GM23338 (cell line): ENCODE data around the gene RADIL. TPM values are rescaled to one million over a fixed set of nuclear protein-coding genes. Genes with fewer than 3 reads are reported as not detected.
A peak's percentile ranks its signal among the peaks of the same experiment; 100 is the strongest.

ENCODE experiments used
- ATAC-seq: fragments of 200-7000 bp; cut with Tn5 transposase; 3 replicates; pipeline ENCODE4 v1.9.1; 2020
- DNase-seq: peaks from one replicate; pipeline ENCODE4 v3.0.0-alpha.2; 2015; ENCODE audit warnings: low spot score
- H2AFZ ChIP-seq: fragments of 200-600 bp; sonication (generic); 2 replicates; pipeline ENCODE4 v1.8.0; 2016; ENCODE audit warnings: antibody characterized with exemption, mild to moderate bottlenecking, moderate library complexity
- H3F3A ChIP-seq: fragments of 200-600 bp; sonication (generic); replicated peaks from 2 replicates; pipeline ENCODE4 v1.8.0; 2017; ENCODE audit warnings: antibody characterized with exemption, mixed run types, low read depth
- H3K27ac ChIP-seq: fragments of 200-600 bp; sonication (generic); 2 replicates; pipeline ENCODE4 v1.6.1; 2016; ENCODE audit warnings: low read depth
- H3K27me3 ChIP-seq: fragments of 200-600 bp; sonication (generic); 2 replicates; pipeline ENCODE4 v1.8.0; 2016; ENCODE audit warnings: mild to moderate bottlenecking, mixed run types, moderate library complexity; ENCODE audit not compliant: insufficient read depth
- H3K36me3 ChIP-seq: fragments of 200-600 bp; sonication (generic); 2 replicates; pipeline ENCODE4 v1.8.0; 2016; ENCODE audit warnings: mild to moderate bottlenecking; ENCODE audit not compliant: insufficient read depth
- H3K4me1 ChIP-seq: fragments of 200-600 bp; sonication (generic); 2 replicates; pipeline ENCODE4 v1.8.0; 2016; ENCODE audit warnings: mild to moderate bottlenecking, moderate library complexity; ENCODE audit not compliant: insufficient read depth
- H3K4me2 ChIP-seq: fragments of 200-600 bp; sonication (generic); 2 replicates; pipeline ENCODE4 v1.7.1; 2017; ENCODE audit warnings: mixed run types
- H3K4me3 ChIP-seq: fragments of 200-600 bp; sonication (generic); 2 replicates; pipeline ENCODE4 v1.6.1; 2016; ENCODE audit warnings: mixed run types
- H3K79me2 ChIP-seq: fragments of 200-600 bp; sonication (generic); replicated peaks from 2 replicates; pipeline ENCODE4 v1.8.0; 2017; ENCODE audit warnings: mild to moderate bottlenecking; ENCODE audit not compliant: insufficient read depth
- H3K9me2 ChIP-seq: fragments of 200-600 bp; sonication (generic); 2 replicates; pipeline ENCODE4 v1.8.0; 2017; ENCODE audit not compliant: insufficient read depth
- H4K20me1 ChIP-seq: fragments of 200-600 bp; sonication (generic); replicated peaks from 2 replicates; pipeline ENCODE4 v1.8.0; 2017; ENCODE audit warnings: mild to moderate bottlenecking; ENCODE audit not compliant: insufficient read depth
- H3K27ac Mint-ChIP-seq: 2 replicates; pipeline ENCODE4 v1.8.0; 2020; ENCODE audit warnings: inconsistent platforms, mild to moderate bottlenecking, moderate library complexity, mixed read lengths
- H3K27me3 Mint-ChIP-seq: 3 replicates; pipeline ENCODE4 v1.8.0; 2022; ENCODE audit warnings: low read depth, mild to moderate bottlenecking, moderate library complexity, mixed read lengths, inconsistent platforms; ENCODE audit not compliant: insufficient read depth, poor library complexity
- H3K36me3 Mint-ChIP-seq: 3 replicates; pipeline ENCODE4 v1.8.0; 2021; ENCODE audit warnings: low read depth, mild to moderate bottlenecking, inconsistent platforms, moderate library complexity, mixed read lengths
- H3K4me1 Mint-ChIP-seq: 3 replicates; pipeline ENCODE4 v1.8.0; 2020; ENCODE audit warnings: mild to moderate bottlenecking, inconsistent platforms, mixed read lengths
- H3K4me3 Mint-ChIP-seq: 3 replicates; pipeline ENCODE4 v1.8.0; 2021; ENCODE audit warnings: moderate library complexity, mild to moderate bottlenecking, inconsistent platforms, mixed read lengths
- H3K9me3 Mint-ChIP-seq: 3 replicates; pipeline ENCODE4 v1.8.0; 2020; ENCODE audit warnings: moderate library complexity, mild to moderate bottlenecking, inconsistent platforms, mixed read lengths
- CREB1 ChIP-seq: fragments of 250-450 bp; sonication (Bioruptor Pico); IDR thresholded peaks from 2 replicates; pipeline ENCODE4 v1.5.0; 2020; ENCODE audit warnings: low read depth, mild to moderate bottlenecking, moderate library complexity
- POLR2AphosphoS5 ChIP-seq: IDR thresholded peaks from 2 replicates; pipeline ENCODE4 v1.6.1; 2016; ENCODE audit warnings: antibody characterized with exemption, low read depth
- STAT1 ChIP-seq: IDR thresholded peaks from one replicate; pipeline ENCODE4 v1.6.1; 2016; ENCODE audit warnings: antibody characterized with exemption; ENCODE audit not compliant: unreplicated experiment
- polyA plus RNA-seq: library from polyadenylated mRNA; unstranded; fragments of >200 nt; fragmentation: Nextera tagmentation; extraction: Ambion mirVana; gene quantifications from 2 replicates; pipeline ENCODE4 v1.2.1, GENCODE V29; 2016
- total RNA-seq: library from RNA; depleted of rRNA; stranded (reverse); fragments of >200 nt; shearing (Covaris generic); gene quantifications from 2 replicates; pipeline ENCODE4 v1.2.3, GENCODE V29; 2014
- TF ChIP-seq, protein P1 (sequence below): fragments of 250-450 bp; sonication (Bioruptor Pico); IDR thresholded peaks from 2 replicates; pipeline ENCODE4 v1.5.0; 2020; ENCODE audit warnings: mild to moderate bottlenecking, moderate library complexity
- TF ChIP-seq, protein P2 (sequence below): IDR thresholded peaks from 2 replicates; pipeline ENCODE4 v1.6.1; 2016; ENCODE audit warnings: antibody characterized with exemption
- TF ChIP-seq, protein P3 (sequence below), 2 experiments: fragments of 200-600 bp in 1 of 2; sonication (generic) in 1 of 2; conservative IDR thresholded peaks; 2 replicates each; pipeline versions ENCODE4 v1.5.1 to v1.6.1; 2016 to 2017; ENCODE audit warnings: antibody characterized with exemption in 2 of 2, low read depth in 2 of 2, mild to moderate bottlenecking in 2 of 2, moderate library complexity in 1 of 2

The RADIL gene
- total and polyA plus RNA-seq, 2 experiments from 2014 or later = 4.3 to 9.8 TPM

DNA sequence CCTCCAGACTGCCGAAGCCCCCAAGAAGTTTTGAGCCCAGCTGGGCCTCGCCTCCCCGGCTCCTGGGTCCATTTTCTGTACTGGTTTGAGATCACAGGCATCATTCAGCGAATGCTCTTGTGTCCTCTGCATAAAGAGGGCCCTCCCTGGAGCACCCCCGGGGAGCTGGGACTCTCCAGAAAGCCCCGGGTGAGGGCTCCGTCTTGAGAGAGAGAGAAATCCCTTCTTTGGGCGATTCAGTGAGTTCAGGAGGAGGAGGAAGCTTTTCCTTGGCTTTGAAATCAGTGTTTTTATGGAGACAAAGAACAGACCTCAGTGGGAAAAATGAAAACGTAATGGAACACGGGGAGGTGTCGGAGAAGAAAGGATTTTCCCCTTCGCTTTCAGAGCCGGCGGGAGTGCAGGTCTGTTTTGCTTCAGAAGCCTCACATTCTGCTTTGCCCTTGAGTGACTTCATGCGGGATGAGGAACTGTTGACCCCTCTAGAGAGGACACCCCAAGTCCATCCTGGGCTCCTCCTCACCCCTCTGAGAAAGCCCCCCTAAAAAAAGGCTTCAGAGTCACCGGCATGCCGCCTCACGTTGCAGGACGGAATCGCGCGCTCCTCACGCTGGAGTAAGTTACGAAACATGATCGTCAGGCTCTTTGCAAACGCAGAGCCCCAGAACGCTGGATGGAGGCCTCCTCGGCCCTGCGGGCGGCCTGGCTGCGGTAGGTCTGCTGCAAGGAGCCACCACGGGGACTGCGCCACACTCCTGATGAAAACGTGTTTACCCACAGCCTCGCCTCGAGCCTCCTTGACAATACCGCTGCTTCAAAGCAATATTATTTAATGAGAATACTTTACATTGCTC is 116.6 kb downstream of the RADIL start (continued):
- TF ChIP-seq, protein P1, sequence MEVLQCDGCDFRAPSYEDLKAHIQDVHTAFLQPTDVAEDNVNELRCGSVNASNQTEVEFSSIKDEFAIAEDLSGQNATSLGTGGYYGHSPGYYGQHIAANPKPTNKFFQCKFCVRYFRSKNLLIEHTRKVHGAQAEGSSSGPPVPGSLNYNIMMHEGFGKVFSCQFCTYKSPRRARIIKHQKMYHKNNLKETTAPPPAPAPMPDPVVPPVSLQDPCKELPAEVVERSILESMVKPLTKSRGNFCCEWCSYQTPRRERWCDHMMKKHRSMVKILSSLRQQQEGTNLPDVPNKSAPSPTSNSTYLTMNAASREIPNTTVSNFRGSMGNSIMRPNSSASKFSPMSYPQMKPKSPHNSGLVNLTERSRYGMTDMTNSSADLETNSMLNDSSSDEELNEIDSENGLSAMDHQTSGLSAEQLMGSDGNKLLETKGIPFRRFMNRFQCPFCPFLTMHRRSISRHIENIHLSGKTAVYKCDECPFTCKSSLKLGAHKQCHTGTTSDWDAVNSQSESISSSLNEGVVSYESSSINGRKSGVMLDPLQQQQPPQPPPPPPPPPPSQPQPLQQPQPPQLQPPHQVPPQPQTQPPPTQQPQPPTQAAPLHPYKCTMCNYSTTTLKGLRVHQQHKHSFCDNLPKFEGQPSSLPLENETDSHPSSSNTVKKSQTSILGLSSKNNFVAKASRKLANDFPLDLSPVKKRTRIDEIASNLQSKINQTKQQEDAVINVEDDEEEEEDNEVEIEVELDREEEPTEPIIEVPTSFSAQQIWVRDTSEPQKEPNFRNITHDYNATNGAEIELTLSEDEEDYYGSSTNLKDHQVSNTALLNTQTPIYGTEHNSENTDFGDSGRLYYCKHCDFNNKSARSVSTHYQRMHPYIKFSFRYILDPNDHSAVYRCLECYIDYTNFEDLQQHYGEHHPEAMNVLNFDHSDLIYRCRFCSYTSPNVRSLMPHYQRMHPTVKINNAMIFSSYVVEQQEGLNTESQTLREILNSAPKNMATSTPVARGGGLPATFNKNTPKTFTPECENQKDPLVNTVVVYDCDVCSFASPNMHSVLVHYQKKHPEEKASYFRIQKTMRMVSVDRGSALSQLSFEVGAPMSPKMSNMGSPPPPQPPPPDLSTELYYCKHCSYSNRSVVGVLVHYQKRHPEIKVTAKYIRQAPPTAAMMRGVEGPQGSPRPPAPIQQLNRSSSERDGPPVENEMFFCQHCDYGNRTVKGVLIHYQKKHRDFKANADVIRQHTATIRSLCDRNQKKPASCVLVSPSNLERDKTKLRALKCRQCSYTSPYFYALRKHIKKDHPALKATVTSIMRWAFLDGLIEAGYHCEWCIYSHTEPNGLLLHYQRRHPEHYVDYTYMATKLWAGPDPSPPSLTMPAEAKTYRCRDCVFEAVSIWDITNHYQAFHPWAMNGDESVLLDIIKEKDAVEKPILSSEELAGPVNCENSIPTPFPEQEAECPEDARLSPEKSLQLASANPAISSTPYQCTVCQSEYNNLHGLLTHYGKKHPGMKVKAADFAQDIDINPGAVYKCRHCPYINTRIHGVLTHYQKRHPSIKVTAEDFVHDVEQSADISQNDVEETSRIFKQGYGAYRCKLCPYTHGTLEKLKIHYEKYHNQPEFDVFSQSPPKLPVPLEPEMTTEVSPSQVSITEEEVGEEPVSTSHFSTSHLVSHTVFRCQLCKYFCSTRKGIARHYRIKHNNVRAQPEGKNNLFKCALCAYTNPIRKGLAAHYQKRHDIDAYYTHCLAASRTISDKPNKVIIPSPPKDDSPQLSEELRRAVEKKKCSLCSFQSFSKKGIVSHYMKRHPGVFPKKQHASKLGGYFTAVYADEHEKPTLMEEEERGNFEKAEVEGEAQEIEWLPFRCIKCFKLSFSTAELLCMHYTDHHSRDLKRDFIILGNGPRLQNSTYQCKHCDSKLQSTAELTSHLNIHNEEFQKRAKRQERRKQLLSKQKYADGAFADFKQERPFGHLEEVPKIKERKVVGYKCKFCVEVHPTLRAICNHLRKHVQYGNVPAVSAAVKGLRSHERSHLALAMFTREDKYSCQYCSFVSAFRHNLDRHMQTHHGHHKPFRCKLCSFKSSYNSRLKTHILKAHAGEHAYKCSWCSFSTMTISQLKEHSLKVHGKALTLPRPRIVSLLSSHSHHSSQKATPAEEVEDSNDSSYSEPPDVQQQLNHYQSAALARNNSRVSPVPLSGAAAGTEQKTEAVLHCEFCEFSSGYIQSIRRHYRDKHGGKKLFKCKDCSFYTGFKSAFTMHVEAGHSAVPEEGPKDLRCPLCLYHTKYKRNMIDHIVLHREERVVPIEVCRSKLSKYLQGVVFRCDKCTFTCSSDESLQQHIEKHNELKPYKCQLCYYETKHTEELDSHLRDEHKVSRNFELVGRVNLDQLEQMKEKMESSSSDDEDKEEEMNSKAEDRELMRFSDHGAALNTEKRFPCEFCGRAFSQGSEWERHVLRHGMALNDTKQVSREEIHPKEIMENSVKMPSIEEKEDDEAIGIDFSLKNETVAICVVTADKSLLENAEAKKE (CRISPR knock-in tag) = no peak

DNA sequence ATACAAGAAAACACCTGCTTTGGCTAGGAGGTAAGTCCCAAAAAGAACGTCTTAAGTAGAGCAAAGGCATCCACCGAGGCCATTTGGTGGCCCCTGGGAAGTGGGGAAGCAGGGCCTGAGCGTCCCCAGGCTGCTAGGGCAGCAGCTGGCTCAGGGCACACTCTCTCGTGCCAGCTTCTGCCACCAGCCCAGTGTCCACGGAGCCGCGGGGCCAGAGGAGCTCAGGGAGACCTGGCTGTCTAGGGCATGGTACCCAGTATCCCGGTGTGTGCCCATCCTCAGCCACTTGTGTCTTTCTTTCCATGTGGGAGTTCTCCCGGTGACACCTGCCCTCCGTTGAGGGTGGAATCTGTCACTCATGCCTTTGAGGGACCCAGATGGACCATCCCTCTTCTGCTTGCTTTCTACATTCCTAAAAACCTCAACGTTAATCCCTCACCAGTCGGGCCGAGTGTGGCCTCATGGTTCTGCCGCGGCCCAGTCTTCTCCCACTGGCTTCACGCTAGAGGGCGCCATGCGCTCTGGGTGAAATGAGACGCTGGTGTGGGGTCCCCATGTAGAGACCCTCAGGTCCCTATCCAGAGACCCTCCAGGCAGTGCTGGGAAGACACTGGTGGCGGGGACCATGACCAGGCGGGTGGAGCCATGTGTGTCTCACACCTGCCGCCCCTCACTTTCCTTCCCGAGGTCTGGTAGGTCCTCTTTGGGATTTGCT is 117.6 kb downstream of the RADIL start:
- Mint-ChIP-seq H3K36me3 (peaks cover 5% of the 10 kb centered on the region; the same call in 2 of the 3 replicates), H3K27ac (peak overlapping the region; percentile 48; the same call in 1 of the 2 replicates), H3K4me3 (no peak overlapping the region), H3K27me3 (peaks cover 7% of the 10 kb centered on the region), H3K4me1 (no peaks in the 10 kb centered on the region), H3K9me3 (no peaks in the 10 kb centered on the region; the same call in 2 of the 3 replicates)
- DNase-seq (peak; percentile 69), ATAC-seq (peak; percentile 89)
- H3F3A ChIP-seq = no peaks in the 10 kb centered on the region
- no peak overlapping the region for H3K4me2 ChIP-seq
- H4K20me1 ChIP-seq = no peaks in the 10 kb centered on the region; the same call in none of the 2 replicates
- H3K9me2 ChIP-seq = no peaks in the 10 kb centered on the region
- no peak overlapping the region for H2AFZ ChIP-seq
- H3K4me1 ChIP-seq = no peaks in the 10 kb centered on the region
- no peak for TF ChIP-seq STAT1
- no peak for TF ChIP-seq POLR2AphosphoS5
- no peak for TF ChIP-seq CREB1
- TF ChIP-seq, protein P2, sequence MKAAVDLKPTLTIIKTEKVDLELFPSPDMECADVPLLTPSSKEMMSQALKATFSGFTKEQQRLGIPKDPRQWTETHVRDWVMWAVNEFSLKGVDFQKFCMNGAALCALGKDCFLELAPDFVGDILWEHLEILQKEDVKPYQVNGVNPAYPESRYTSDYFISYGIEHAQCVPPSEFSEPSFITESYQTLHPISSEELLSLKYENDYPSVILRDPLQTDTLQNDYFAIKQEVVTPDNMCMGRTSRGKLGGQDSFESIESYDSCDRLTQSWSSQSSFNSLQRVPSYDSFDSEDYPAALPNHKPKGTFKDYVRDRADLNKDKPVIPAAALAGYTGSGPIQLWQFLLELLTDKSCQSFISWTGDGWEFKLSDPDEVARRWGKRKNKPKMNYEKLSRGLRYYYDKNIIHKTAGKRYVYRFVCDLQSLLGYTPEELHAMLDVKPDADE = no peak
- TF ChIP-seq, protein P3, sequence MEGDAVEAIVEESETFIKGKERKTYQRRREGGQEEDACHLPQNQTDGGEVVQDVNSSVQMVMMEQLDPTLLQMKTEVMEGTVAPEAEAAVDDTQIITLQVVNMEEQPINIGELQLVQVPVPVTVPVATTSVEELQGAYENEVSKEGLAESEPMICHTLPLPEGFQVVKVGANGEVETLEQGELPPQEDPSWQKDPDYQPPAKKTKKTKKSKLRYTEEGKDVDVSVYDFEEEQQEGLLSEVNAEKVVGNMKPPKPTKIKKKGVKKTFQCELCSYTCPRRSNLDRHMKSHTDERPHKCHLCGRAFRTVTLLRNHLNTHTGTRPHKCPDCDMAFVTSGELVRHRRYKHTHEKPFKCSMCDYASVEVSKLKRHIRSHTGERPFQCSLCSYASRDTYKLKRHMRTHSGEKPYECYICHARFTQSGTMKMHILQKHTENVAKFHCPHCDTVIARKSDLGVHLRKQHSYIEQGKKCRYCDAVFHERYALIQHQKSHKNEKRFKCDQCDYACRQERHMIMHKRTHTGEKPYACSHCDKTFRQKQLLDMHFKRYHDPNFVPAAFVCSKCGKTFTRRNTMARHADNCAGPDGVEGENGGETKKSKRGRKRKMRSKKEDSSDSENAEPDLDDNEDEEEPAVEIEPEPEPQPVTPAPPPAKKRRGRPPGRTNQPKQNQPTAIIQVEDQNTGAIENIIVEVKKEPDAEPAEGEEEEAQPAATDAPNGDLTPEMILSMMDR (conservative IDR thresholded peaks at IDR 0.05; ENCODE audit: low read depth in 2 of 2) = peak; percentile 61 to 81
- H3K4me3 ChIP-seq = no peak overlapping the region
- no peak overlapping the region for H3K27ac ChIP-seq
- H3K79me2 ChIP-seq = no peaks in the 10 kb centered on the region
- H3K36me3 ChIP-seq = no peaks in the 10 kb centered on the region; the same call in 1 of the 2 replicates
- H3K27me3 ChIP-seq = no peaks in the 10 kb centered on the region
